ENCODE results near the gene PARP12. TPM values are rescaled to one million over a fixed set of nuclear protein-coding genes. Genes with fewer than 3 reads are reported as not detected.

Gene PARP12
- total RNA-seq, 1 donor from 2014 or later = 6.8 TPM

GRCh38 chr7:139992353-139993044, 70.3 kb downstream of the PARP12 start:
- Histone ChIP-seq H2AFZ (replicated peaks) (no peak overlapping the region), H3K27ac (no peak overlapping the region), H4K20me1 (ENCODE audit: low read depth) (no peaks in the 10 kb centered on the region), H3K4me1 (peaks cover 16% of the 10 kb centered on the region), H3F3A (ENCODE audit: low read depth) (no peaks in the 10 kb centered on the region), H3K4me2 (no peak overlapping the region), H3K9ac (no peak overlapping the region), H3K79me2 (ENCODE audit: low read depth) (no peaks in the 10 kb centered on the region), H3K27me3 (no peaks in the 10 kb centered on the region), H3K36me3 (no peaks in the 10 kb centered on the region), H3K4me3 (no peak overlapping the region), H3K9me3 (ENCODE audit: low read depth) (no peaks in the 10 kb centered on the region)
- Mint-ChIP-seq H3K27ac (no peak overlapping the region), H3K27me3 (ENCODE audit: insufficient read depth, low read depth) (peaks cover 9% of the 10 kb centered on the region), H3K4me3 (no peak overlapping the region), H3K9me3 (no peaks in the 10 kb centered on the region), H3K4me1 (peaks cover 34% of the 10 kb centered on the region), H3K36me3 (no peaks in the 10 kb centered on the region)
- no peak for DNase-seq (ENCODE audit: low spot score)
- TF ChIP-seq EZH2 (IDR thresholded peaks at IDR 0.05) (no peak), EZH2phosphoT487 (IDR thresholded peaks at IDR 0.05) (no peak)
- TF ChIP-seq, protein P1, sequence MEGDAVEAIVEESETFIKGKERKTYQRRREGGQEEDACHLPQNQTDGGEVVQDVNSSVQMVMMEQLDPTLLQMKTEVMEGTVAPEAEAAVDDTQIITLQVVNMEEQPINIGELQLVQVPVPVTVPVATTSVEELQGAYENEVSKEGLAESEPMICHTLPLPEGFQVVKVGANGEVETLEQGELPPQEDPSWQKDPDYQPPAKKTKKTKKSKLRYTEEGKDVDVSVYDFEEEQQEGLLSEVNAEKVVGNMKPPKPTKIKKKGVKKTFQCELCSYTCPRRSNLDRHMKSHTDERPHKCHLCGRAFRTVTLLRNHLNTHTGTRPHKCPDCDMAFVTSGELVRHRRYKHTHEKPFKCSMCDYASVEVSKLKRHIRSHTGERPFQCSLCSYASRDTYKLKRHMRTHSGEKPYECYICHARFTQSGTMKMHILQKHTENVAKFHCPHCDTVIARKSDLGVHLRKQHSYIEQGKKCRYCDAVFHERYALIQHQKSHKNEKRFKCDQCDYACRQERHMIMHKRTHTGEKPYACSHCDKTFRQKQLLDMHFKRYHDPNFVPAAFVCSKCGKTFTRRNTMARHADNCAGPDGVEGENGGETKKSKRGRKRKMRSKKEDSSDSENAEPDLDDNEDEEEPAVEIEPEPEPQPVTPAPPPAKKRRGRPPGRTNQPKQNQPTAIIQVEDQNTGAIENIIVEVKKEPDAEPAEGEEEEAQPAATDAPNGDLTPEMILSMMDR (IDR thresholded peaks at IDR 0.05) = no peak

- Histone ChIP-seq H3K9ac (no peak overlapping the region), H3K4me3 (no peak overlapping the region), H3F3A (ENCODE audit: low read depth) (no peaks in the 10 kb centered on the region), H3K36me3 (no peaks in the 10 kb centered on the region), H3K9me3 (ENCODE audit: low read depth) (no peaks in the 10 kb centered on the region), H3K27ac (no peak overlapping the region), H3K4me2 (no peak overlapping the region), H3K79me2 (ENCODE audit: low read depth) (no peaks in the 10 kb centered on the region), H3K27me3 (no peaks in the 10 kb centered on the region), H2AFZ (replicated peaks) (no peak overlapping the region), H3K4me1 (peaks cover 16% of the 10 kb centered on the region), H4K20me1 (ENCODE audit: low read depth) (no peaks in the 10 kb centered on the region)
- Mint-ChIP-seq H3K4me3 (no peak overlapping the region), H3K27me3 (ENCODE audit: insufficient read depth, low read depth) (peaks cover 9% of the 10 kb centered on the region), H3K36me3 (no peaks in the 10 kb centered on the region), H3K4me1 (peaks cover 33% of the 10 kb centered on the region), H3K27ac (no peak overlapping the region), H3K9me3 (no peaks in the 10 kb centered on the region)
- DNase-seq (ENCODE audit: low spot score) = no peak
- no peak for TF ChIP-seq EZH2 (IDR thresholded peaks at IDR 0.05)
- TF ChIP-seq EZH2phosphoT487 (IDR thresholded peaks at IDR 0.05) = no peak
- TF ChIP-seq, protein P1 (IDR thresholded peaks at IDR 0.05) = no peak
Measured at GRCh38 chr7:139991911-139992310, 70.8 kb downstream of the PARP12 start.

- Mint-ChIP-seq H3K9me3 (no peaks in the 10 kb centered on the region), H3K27ac (no peak overlapping the region), H3K4me1 (peaks cover 28% of the 10 kb centered on the region), H3K27me3 (ENCODE audit: insufficient read depth, low read depth) (peaks cover 7% of the 10 kb centered on the region), H3K36me3 (no peaks in the 10 kb centered on the region), H3K4me3 (no peak overlapping the region)
- TF ChIP-seq EZH2phosphoT487 (IDR thresholded peaks at IDR 0.05) = no peak
- TF ChIP-seq, protein P1 (IDR thresholded peaks at IDR 0.05) = no peak
- TF ChIP-seq EZH2 (IDR thresholded peaks at IDR 0.05) = no peak
- no peak overlapping the region for H3K4me2 ChIP-seq
- H3K27me3 ChIP-seq = no peaks in the 10 kb centered on the region
- H3K4me1 ChIP-seq = peaks cover 13% of the 10 kb centered on the region
- DNase-seq (ENCODE audit: low spot score) = no peak
- no peak overlapping the region for H2AFZ ChIP-seq (replicated peaks)
- H3K9me3 ChIP-seq (ENCODE audit: low read depth) = no peaks in the 10 kb centered on the region
- H3K9ac ChIP-seq = no peak overlapping the region
- H3K79me2 ChIP-seq (ENCODE audit: low read depth) = no peaks in the 10 kb centered on the region
- H3K36me3 ChIP-seq = no peaks in the 10 kb centered on the region
- no peak overlapping the region for H3K4me3 ChIP-seq
- H3F3A ChIP-seq (ENCODE audit: low read depth) = no peaks in the 10 kb centered on the region
- no peaks in the 10 kb centered on the region for H4K20me1 ChIP-seq (ENCODE audit: low read depth)
- no peak overlapping the region for H3K27ac ChIP-seq
Measured at GRCh38 chr7:139991269-139991666, 71.5 kb downstream of the PARP12 start.

All from neural progenitor cell (in vitro differentiated cells).